Left lobe of liver (tissue), 2 donors: ENCODE measurements around the gene ROR1. TPM values are rescaled to one million over a fixed set of nuclear protein-coding genes. Genes with fewer than 3 reads are reported as not detected.

ENCODE experiments used
- ATAC-seq: fragments of 200-7000 bp; cut with Tn5 transposase; one replicate; pipeline ENCODE4 v1.9.1; 2020; ENCODE audit warnings: mild to moderate bottlenecking, moderate library complexity
- DNase-seq: peaks from one replicate; pipeline ENCODE4 v3.0.0-alpha.2; 2020; ENCODE audit warnings: low spot score
- total RNA-seq: library from RNA; stranded (reverse); gene quantifications from one replicate; pipeline ENCODE4 v1.2.1, GENCODE V29; 2021
- donor health status: DM: no; HTN: no; CAD: no; lungs with moderate emphysema.
- donor health status: DM: no; HTN: yes; CAD: no.

ROR1 gene
- total RNA-seq, 1 donor from 2014 or later: 0.28 TPM

GRCh38 chr1:64121766-64122385, 348.1 kb downstream of the ROR1 start:
- ATAC-seq (no peak), DNase-seq (no peak)

GRCh38 chr1:64122588-64122987, 348.8 kb downstream of the ROR1 start:
- no peak for DNase-seq
- no peak for ATAC-seq

- no peak for ATAC-seq
- no peak for DNase-seq
These were observed 351.1 kb downstream of the ROR1 start for GRCh38 chr1:64124704-64125440.

- ATAC-seq (no peak), DNase-seq (no peak)
These were observed 352.8 kb downstream of the ROR1 start for GRCh38 chr1:64126581-64126980.

GRCh38 chr1:64127297-64127696, 353.5 kb downstream of the ROR1 start:
- no peak for DNase-seq
- ATAC-seq: no peak

- DNase-seq: no peak
- ATAC-seq: no peak
These were observed 355.9 kb downstream of the ROR1 start for GRCh38 chr1:64129701-64130100.

GRCh38 chr1:64131155-64131554, 357.3 kb downstream of the ROR1 start:
- DNase-seq (no peak), ATAC-seq (no peak)

GRCh38 chr1:64133036-64133435, 359.2 kb downstream of the ROR1 start:
- DNase-seq: no peak
- no peak for ATAC-seq

- no peak for DNase-seq
- ATAC-seq: no peak
These were observed 361.8 kb downstream of the ROR1 start for GRCh38 chr1:64135462-64136223.

GRCh38 chr1:64136296-64136695, 362.5 kb downstream of the ROR1 start:
- ATAC-seq: no peak

GRCh38 chr1:64136752-64137411, 363.1 kb downstream of the ROR1 start:
- DNase-seq (peak; percentile 67), ATAC-seq (peak; percentile 98)

More at GRCh38 chr1:64136296-64136695, 362.5 kb downstream of the ROR1 start:
- DNase-seq: no peak

GRCh38 chr1:64137412-64137803, 363.6 kb downstream of the ROR1 start:
- ATAC-seq (no peak), DNase-seq (no peak)

- DNase-seq (no peak), ATAC-seq (no peak)
These were observed 366.1 kb downstream of the ROR1 start for GRCh38 chr1:64139877-64140276.

- no peak for ATAC-seq
- DNase-seq: no peak
These were observed 366.8 kb downstream of the ROR1 start for GRCh38 chr1:64140596-64140995.

- no peak for ATAC-seq
These were observed 373.4 kb downstream of the ROR1 start for GRCh38 chr1:64147045-64147724.

GRCh38 chr1:64147759-64148158, 373.9 kb downstream of the ROR1 start:
- DNase-seq (no peak), ATAC-seq (no peak)

More at GRCh38 chr1:64147045-64147724, 373.4 kb downstream of the ROR1 start:
- DNase-seq: no peak

GRCh38 chr1:64150266-64150665, 376.4 kb downstream of the ROR1 start:
- ATAC-seq: no peak
- no peak for DNase-seq

- DNase-seq: no peak
- ATAC-seq: no peak
These were observed 377.0 kb downstream of the ROR1 start for GRCh38 chr1:64150729-64151230.

- DNase-seq (no peak), ATAC-seq (no peak)
These were observed 381.5 kb downstream of the ROR1 start for GRCh38 chr1:64155278-64155677.

GRCh38 chr1:64161357-64161941, 387.6 kb downstream of the ROR1 start:
- ATAC-seq: no peak
- DNase-seq: no peak
